GM12874 (cell line): ENCODE results near the gene OR4D11.

ENCODE experiments used
- CTCF ChIP-seq: IDR thresholded peaks from 2 replicates; pipeline ENCODE4 v1.5.1; 2011; ENCODE audit warnings: low read depth, mild to moderate bottlenecking, control low read depth, low read length, moderate library complexity; ENCODE audit not compliant: insufficient read depth

Gene OR4D11

GRCh38 chr11:59551659-59552521, 48.5 kb downstream of the OR4D11 start:
- no peak for TF ChIP-seq CTCF

- TF ChIP-seq CTCF: no peak
Measured at GRCh38 chr11:59552844-59553243, 49.5 kb downstream of the OR4D11 start.

- no peak for TF ChIP-seq CTCF
Measured at GRCh38 chr11:59553323-59553722, 49.9 kb downstream of the OR4D11 start.
